T-cell (primary cell): ENCODE data around the gene TENM3. TPM values are rescaled to one million over a fixed set of nuclear protein-coding genes. Genes with fewer than 3 reads are reported as not detected.

Source experiments
- ATAC-seq, 4 experiments: fragments of 200-7000 bp in 3 of 4; fragments of 150-1000 bp in 1 of 4; cut with Tn5 transposase; replicated peaks in 1 of 4; 1 replicate in 3 of 4; 2 replicates in 1 of 4; pipeline ENCODE4 v1.10.0; 2021; ENCODE audit warnings: moderate library complexity in 3 of 4, mild to moderate bottlenecking in 2 of 4, moderate number of reproducible peaks in 1 of 4
- CTCF ChIA-PET, 2 donors: fragments of 300-600 bp; sonication (Branson Sonifier 250); formaldehyde crosslinking; loops; one replicate each; lab custom pipeline; 2022; ENCODE audit warnings: antibody characterized with exemption in 2 of 2; lab: Charles Lee
- POLR2A ChIA-PET, 2 donors: fragments of 300-600 bp; sonication (Branson Sonifier 250); formaldehyde crosslinking; loops; one replicate each; lab custom pipeline; 2022; ENCODE audit warnings: antibody characterized with exemption in 2 of 2; lab: Charles Lee
- DNase-seq, 35 experiments: peaks; one replicate each; pipeline versions ENCODE4 v3.0.0 to v3.0.0-alpha.2; 2013 to 2023
- H3K27ac ChIP-seq: one replicate; pipeline ENCODE4 v1.5.1; 2013; ENCODE audit warnings: low read length
- H3K27me3 ChIP-seq, 2 experiments: replicated peaks in 1 of 2; 1 replicate in 1 of 2; 2 replicates in 1 of 2; pipeline versions ENCODE4 v1.6.1 to v1.7.0; 2013; ENCODE audit warnings: low read length in 1 of 2, mixed read lengths in 1 of 2; ENCODE audit not compliant: control insufficient read depth in 2 of 2, insufficient read depth in 2 of 2; ENCODE audit errors: extremely low read depth in 1 of 2
- H3K36me3 ChIP-seq, 2 donors: 1 replicate in 1 of 2; 2 replicates in 1 of 2; pipeline versions ENCODE4 v1.6.1 to v1.7.0; 2013; ENCODE audit warnings: low read length in 1 of 2; ENCODE audit not compliant: control insufficient read depth in 2 of 2, insufficient read depth in 1 of 2; ENCODE audit errors: extremely low read depth in 1 of 2
- H3K4me1 ChIP-seq, 2 experiments: 1 replicate in 1 of 2; 2 replicates in 1 of 2; pipeline versions ENCODE4 v1.6.1 to v1.7.0; 2013; ENCODE audit warnings: low read length in 2 of 2, mixed read lengths in 1 of 2; ENCODE audit not compliant: insufficient read depth in 2 of 2, control insufficient read depth in 1 of 2; ENCODE audit errors: extremely low read depth in 1 of 2
- H3K4me3 ChIP-seq, 2 donors: 1 replicate in 1 of 2; 2 replicates in 1 of 2; pipeline versions ENCODE4 v1.5.1 to v1.7.0; 2013; ENCODE audit warnings: mild to moderate bottlenecking in 2 of 2, low read length in 1 of 2, moderate library complexity in 1 of 2; ENCODE audit not compliant: control insufficient read depth in 1 of 2; ENCODE audit errors: extremely low read depth in 1 of 2
- H3K9me3 ChIP-seq: 2 replicates; pipeline ENCODE4 v1.7.0; 2013
- H3K27ac Mint-ChIP-seq, 2 donors: one replicate each; pipeline ENCODE4 v1.8.0; 2020 to 2021; ENCODE audit warnings: mild to moderate bottlenecking in 2 of 2, mixed read lengths in 2 of 2
- H3K27me3 Mint-ChIP-seq, 2 donors: one replicate each; pipeline ENCODE4 v1.8.0; 2021 to 2022; ENCODE audit warnings: mixed read lengths in 2 of 2
- H3K36me3 Mint-ChIP-seq: one replicate; pipeline ENCODE4 v1.8.0; 2021; ENCODE audit warnings: mixed read lengths
- H3K4me1 Mint-ChIP-seq, 3 donors: one replicate each; pipeline ENCODE4 v1.8.0; 2020 to 2022; ENCODE audit warnings: mixed read lengths in 3 of 3, mild to moderate bottlenecking in 1 of 3
- H3K4me3 Mint-ChIP-seq, 3 donors: one replicate each; pipeline ENCODE4 v1.8.0; 2020 to 2022; ENCODE audit warnings: mild to moderate bottlenecking in 3 of 3, mixed read lengths in 3 of 3, moderate library complexity in 3 of 3
- H3K9me3 Mint-ChIP-seq, 3 donors: one replicate each; pipeline ENCODE4 v1.8.0; 2020 to 2022; ENCODE audit warnings: mixed read lengths in 3 of 3
- WGBS: methylation state at CpG from one replicate; pipeline ENCODE4 v1.1.5; 2013; ENCODE audit warnings: missing lambda C conversion rate; ENCODE audit not compliant: insufficient coverage; 5-methylcytosine and 5-hydroxymethylcytosine counted together
- total RNA-seq, 35 experiments: library from RNA in 6 of 35; stranded (reverse) in 6 of 35; fragments of 120-200 nt in 1 of 35; gene quantifications; one replicate each; pipeline versions ENCODE4 v1.2.1 to v1.2.4 and lab custom pipeline; 2013 to 2026

Gene TENM3
- total RNA-seq, 5 donors from 2014 or later (not counting 1 experiment from before 2014, with no cell fraction given), result 0.03 to 0.44 (median 0.16) TPM; not detected in 2

GRCh38 chr4:182426901-182427300 lies 183.7 kb downstream of the TENM3 start:
- H3K27ac ChIP-seq, result no peak overlapping the region
- Mint-ChIP-seq H3K36me3 (no peaks in the 10 kb centered on the region), H3K9me3 (no peaks in the 10 kb centered on the region), H3K4me3 (no peak overlapping the region), H3K4me1 (no peaks in the 10 kb centered on the region), H3K27ac (no peak overlapping the region), H3K27me3 (peaks cover 11 to 16% of the 10 kb centered on the region in 2 donors)
- no peak overlapping the region for H3K4me3 ChIP-seq
- no peaks in the 10 kb centered on the region for H3K36me3 ChIP-seq
- ChIA-PET POLR2A (no interaction called here), CTCF (no interaction called here)
- ATAC-seq (no peak), DNase-seq (no peak)
- H3K9me3 ChIP-seq, result no peaks in the 10 kb centered on the region
- no CpG with 5 or more reads among the region's 1 CpG for WGBS
- no peaks in the 10 kb centered on the region for H3K4me1 ChIP-seq
- no peaks in the 10 kb centered on the region for H3K27me3 ChIP-seq

DNA sequence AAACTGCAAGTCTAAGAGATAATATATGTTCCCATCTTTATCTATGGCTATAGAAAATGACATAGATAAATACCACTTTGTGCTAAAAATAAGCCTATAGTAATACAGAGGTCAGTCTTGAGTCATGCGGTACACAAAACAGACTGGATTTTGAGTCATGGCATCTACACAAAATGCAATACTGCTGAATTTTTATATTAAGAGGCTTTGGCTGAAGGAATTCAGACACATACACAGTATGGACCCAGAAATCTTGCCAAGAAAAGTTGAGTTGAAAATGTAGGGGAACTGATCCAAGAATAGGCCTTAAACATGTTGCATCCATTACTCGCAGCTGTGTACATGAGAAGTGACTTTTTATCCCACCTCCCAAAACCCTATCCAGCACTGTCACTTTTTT lies 184.4 kb downstream of the TENM3 start:
- Mint-ChIP-seq H3K4me3 (no peak overlapping the region), H3K9me3 (no peaks in the 10 kb centered on the region), H3K4me1 (no peaks in the 10 kb centered on the region), H3K27me3 (peaks cover 11 to 16% of the 10 kb centered on the region in 2 donors), H3K27ac (no peak overlapping the region), H3K36me3 (no peaks in the 10 kb centered on the region)
- Histone ChIP-seq H3K27ac (no peak overlapping the region), H3K36me3 (no peaks in the 10 kb centered on the region), H3K4me1 (no peaks in the 10 kb centered on the region), H3K4me3 (no peak overlapping the region), H3K27me3 (no peaks in the 10 kb centered on the region), H3K9me3 (no peaks in the 10 kb centered on the region)
- ChIA-PET POLR2A (no interaction called here), CTCF (interaction anchor here in 1 of 2 donors (0.5 kb wide), 1 partner anchor 189 kb away, joined by 3 read pairs; no protein-coding TSS in a partner anchor)
- DNase-seq, result no peak
- no CpG with 5 or more reads among the region's 2 CpGs for WGBS
- ATAC-seq, result no peak

DNA sequence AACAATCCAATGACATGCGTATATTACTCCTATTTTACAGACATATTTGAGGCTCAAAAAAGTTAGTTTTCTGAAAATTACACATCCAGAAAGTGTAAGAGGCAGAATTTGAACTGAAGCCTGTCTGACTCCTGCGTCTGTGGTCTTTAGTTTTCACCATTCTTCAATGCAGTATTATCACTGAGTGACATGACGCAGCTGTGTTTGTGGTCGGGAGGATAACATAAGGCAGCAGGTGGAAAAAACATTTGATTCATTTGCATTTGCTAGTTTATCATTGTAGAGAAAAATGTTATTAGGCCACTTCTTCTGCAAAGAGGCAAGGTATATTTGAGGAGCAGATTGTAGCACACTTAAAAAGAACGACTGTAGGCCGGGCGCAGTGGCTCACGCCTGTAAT lies 186.7 kb downstream of the TENM3 start:
- Mint-ChIP-seq H3K4me3 (no peak overlapping the region), H3K4me1 (no peaks in the 10 kb centered on the region), H3K27me3 (peaks cover 13 to 23% of the 10 kb centered on the region in 2 donors), H3K36me3 (no peaks in the 10 kb centered on the region), H3K9me3 (peaks cover 0 to 4% (median 0%) of the 10 kb centered on the region in 3 donors), H3K27ac (no peak overlapping the region)
- 97% methylated on average over 4 of the region's 8 CpGs for WGBS
- H3K27me3 ChIP-seq, result peaks cover 0 to 2% of the 10 kb centered on the region in 2 experiments
- no peaks in the 10 kb centered on the region for H3K4me1 ChIP-seq
- H3K36me3 ChIP-seq, result no peaks in the 10 kb centered on the region
- no peak for ATAC-seq
- ChIA-PET CTCF (no interaction called here), POLR2A (no interaction called here)
- H3K9me3 ChIP-seq, result no peaks in the 10 kb centered on the region
- H3K27ac ChIP-seq, result no peak overlapping the region
- DNase-seq, result no peak
- H3K4me3 ChIP-seq, result no peak overlapping the region

GRCh38 chr4:182432819-182433218 lies 189.6 kb downstream of the TENM3 start:
- H3K27me3 Mint-ChIP-seq, result peaks cover 6 to 26% of the 10 kb centered on the region in 2 donors
- peaks cover 0 to 4% (median 0%) of the 10 kb centered on the region in 3 donors for H3K9me3 Mint-ChIP-seq
- ATAC-seq, result no peak
- Histone ChIP-seq H3K9me3 (no peaks in the 10 kb centered on the region), H3K27me3 (peaks cover 0 to 2% of the 10 kb centered on the region in 2 experiments), H3K36me3 (no peaks in the 10 kb centered on the region), H3K27ac (no peak overlapping the region), H3K4me1 (no peaks in the 10 kb centered on the region), H3K4me3 (no peak overlapping the region)
- ChIA-PET POLR2A (no interaction called here), CTCF (no interaction called here)
- 91% methylated on average over 1 of the region's 1 CpG for WGBS
- H3K4me1 Mint-ChIP-seq, result no peaks in the 10 kb centered on the region
- DNase-seq, result no peak
- H3K36me3 Mint-ChIP-seq, result no peaks in the 10 kb centered on the region
- H3K27ac Mint-ChIP-seq, result no peak overlapping the region
- no peak overlapping the region for H3K4me3 Mint-ChIP-seq

- Histone ChIP-seq H3K9me3 (no peaks in the 10 kb centered on the region), H3K27me3 (peaks cover 2% of the 10 kb centered on the region in 2 experiments), H3K4me3 (no peak overlapping the region), H3K36me3 (no peaks in the 10 kb centered on the region), H3K27ac (no peak overlapping the region), H3K4me1 (no peaks in the 10 kb centered on the region)
- ChIA-PET POLR2A (no interaction called here), CTCF (interaction anchor here in 1 of 2 donors (0.6 kb wide), 1 partner anchor 1903 kb away, joined by 3 read pairs; no protein-coding TSS in a partner anchor)
- H3K36me3 Mint-ChIP-seq, result no peaks in the 10 kb centered on the region
- DNase-seq, result no peak
- H3K27me3 Mint-ChIP-seq, result peaks cover 6 to 26% of the 10 kb centered on the region in 2 donors
- H3K9me3 Mint-ChIP-seq, result peaks cover 0 to 4% (median 0%) of the 10 kb centered on the region in 3 donors
- WGBS, result 100% methylated on average over 2 of the region's 4 CpGs
- no peaks in the 10 kb centered on the region for H3K4me1 Mint-ChIP-seq
- no peak overlapping the region for H3K4me3 Mint-ChIP-seq
- no peak overlapping the region for H3K27ac Mint-ChIP-seq
- no peak for ATAC-seq
Observed at GRCh38 chr4:182434720-182435119, 191.5 kb downstream of the TENM3 start.

DNA sequence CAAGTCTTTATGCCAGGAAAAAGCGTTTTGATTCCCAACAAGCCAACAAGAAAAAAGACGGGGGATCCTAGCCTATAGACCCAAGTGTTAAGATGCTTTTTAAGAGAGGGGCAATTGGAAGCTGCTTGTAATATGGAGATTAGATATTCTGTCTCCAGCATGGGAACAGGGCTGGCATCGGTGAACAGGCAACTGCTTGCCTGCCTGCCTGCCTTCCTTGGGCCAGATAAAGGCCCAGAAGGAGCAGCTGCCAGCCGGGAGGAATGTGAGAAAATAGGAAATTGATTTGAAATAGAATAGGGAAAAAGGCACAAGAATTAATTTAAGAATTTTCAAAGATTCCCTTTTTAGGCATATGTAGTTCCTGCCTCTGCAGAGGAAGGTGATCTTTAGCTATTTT lies 192.2 kb downstream of the TENM3 start:
- Histone ChIP-seq H3K4me3 (no peak overlapping the region), H3K27ac (no peak overlapping the region), H3K27me3 (peaks cover 2% of the 10 kb centered on the region in 2 experiments), H3K4me1 (no peaks in the 10 kb centered on the region), H3K36me3 (no peaks in the 10 kb centered on the region), H3K9me3 (no peaks in the 10 kb centered on the region)
- peaks cover 7 to 23% of the 10 kb centered on the region in 2 donors for H3K27me3 Mint-ChIP-seq
- CTCF ChIA-PET, result no interaction called here
- H3K27ac Mint-ChIP-seq, result no peak overlapping the region
- no peak overlapping the region for H3K4me3 Mint-ChIP-seq
- no peak for DNase-seq
- no peak for ATAC-seq
- no peaks in the 10 kb centered on the region for H3K4me1 Mint-ChIP-seq
- 79% methylated on average over 3 of the region's 4 CpGs for WGBS
- POLR2A ChIA-PET, result no interaction called here
- no peaks in the 10 kb centered on the region for H3K36me3 Mint-ChIP-seq
- H3K9me3 Mint-ChIP-seq, result peaks cover 0 to 4% (median 0%) of the 10 kb centered on the region in 3 donors

GRCh38 chr4:182443070-182443469 lies 199.9 kb downstream of the TENM3 start:
- DNase-seq, result no peak
- no peak for ATAC-seq
- Histone ChIP-seq H3K27ac (no peak overlapping the region), H3K9me3 (no peaks in the 10 kb centered on the region), H3K36me3 (no peaks in the 10 kb centered on the region), H3K27me3 (peaks cover 4 to 16% of the 10 kb centered on the region in 2 experiments), H3K4me1 (peaks cover 0 to 2% of the 10 kb centered on the region in 2 experiments), H3K4me3 (no peak overlapping the region)
- peaks cover 34 to 48% of the 10 kb centered on the region in 2 donors for H3K27me3 Mint-ChIP-seq
- ChIA-PET CTCF (no interaction called here), POLR2A (no interaction called here)
- H3K27ac Mint-ChIP-seq, result no peak overlapping the region
- peaks cover 5 to 9% (median 9%) of the 10 kb centered on the region in 3 donors for H3K4me1 Mint-ChIP-seq
- no peaks in the 10 kb centered on the region for H3K9me3 Mint-ChIP-seq
- H3K4me3 Mint-ChIP-seq, result no peak overlapping the region
- no peaks in the 10 kb centered on the region for H3K36me3 Mint-ChIP-seq
